ENCODE measurements around the gene CDC7.

- TF ChIP-seq CTCF (IDR thresholded peaks at IDR 0.05; ENCODE audit: insufficient read depth, low read depth, low read length) (no peak), EZH2 (IDR thresholded peaks at IDR 0.05; ENCODE audit: insufficient read depth, low read length) (no peak)
Observed at GRCh38 chr1:91552091-91552490, 51.4 kb downstream of the CDC7 start.

Data from astrocyte (in vitro differentiated cells and primary cell).